Islet of Langerhans (tissue), 1 donor: ENCODE measurements around the gene GPR25.
"Not testable (repeated sequence)": the region's sequence is repeated elsewhere in the genome, so short reads cannot be mapped to it uniquely, and the experiment has no call there.

Experiments
- FAIRE-seq: peaks from one replicate; lab custom pipeline; 2011; peaks lifted over from hg19 to GRCh38; lab: Jason Lieb, UNC

Gene GPR25

DNA sequence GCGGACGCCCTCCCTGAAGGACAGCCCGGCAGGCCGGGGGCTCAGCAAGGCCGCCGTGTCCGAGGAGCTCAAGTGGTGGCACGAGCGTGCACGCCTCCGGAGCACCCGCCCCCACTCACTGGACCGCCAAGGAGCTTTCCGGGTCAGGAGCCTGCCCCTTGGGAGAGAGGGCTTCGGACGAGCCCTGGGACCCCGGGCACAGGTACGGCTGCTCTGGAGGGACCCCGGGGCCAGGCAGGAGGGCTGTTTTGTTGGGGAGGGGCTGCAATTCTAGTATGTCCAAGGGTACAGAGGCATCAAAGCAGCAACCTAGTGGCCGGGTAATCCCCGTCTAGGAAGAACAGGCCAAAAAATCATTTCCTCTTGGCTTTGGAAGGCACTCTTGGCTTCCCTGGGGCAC lies 39.2 kb downstream of the GPR25 start:
- FAIRE-seq = not testable (repeated sequence)

DNA sequence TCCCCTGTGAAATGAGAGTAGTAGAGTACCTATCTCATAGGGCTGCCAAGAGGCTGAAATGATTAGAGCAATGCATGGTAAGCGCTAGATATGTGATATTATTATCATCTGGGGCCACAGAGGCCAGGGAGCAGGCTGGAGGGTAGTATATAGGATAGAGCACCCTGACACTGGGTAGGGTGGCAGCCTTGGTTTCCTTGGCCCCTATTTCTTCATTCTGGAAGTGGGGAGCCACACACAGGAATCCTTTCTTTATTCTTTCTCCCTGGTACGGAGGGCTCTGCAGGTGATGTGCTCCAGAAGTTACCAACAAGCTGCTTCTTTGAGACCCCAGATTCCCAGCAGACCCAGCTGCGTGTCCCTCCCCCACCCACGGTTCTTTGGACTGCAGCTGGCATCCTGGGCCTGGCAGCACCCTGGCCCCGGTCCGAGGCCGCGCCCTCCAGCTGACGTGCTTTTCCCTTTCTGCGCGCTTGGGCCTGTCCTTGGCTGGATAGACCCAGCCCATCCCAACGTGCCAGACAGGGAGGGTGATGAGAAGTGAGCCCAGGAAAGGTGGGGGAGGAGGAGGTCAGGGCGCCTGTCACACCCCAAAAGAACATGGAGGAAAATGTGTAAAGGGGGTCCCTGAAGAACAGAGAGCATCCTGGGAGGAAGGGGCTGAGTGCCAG lies 40.1 kb downstream of the GPR25 start:
- FAIRE-seq = no peak

DNA sequence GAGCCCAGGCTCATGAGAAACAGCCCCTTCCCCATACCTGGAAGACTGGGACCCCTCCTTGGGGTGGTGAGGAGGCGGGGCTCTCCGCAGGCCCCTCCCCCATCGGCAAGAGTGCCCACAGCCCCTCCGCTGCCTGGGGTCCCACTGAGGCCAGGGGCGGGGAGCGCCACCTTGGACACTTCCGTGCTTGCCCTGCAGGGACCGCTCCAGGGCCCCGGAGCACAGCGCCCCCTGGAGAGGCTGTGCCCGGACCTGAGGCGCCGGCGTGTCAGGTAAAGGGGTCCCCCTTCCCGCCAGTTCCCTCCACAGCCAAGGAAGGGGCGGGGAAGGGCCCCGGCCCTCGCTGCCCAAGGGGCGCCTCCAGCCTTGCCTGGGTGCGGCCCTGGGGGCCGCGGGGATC lies 43.4 kb downstream of the GPR25 start:
- FAIRE-seq = no peak

DNA sequence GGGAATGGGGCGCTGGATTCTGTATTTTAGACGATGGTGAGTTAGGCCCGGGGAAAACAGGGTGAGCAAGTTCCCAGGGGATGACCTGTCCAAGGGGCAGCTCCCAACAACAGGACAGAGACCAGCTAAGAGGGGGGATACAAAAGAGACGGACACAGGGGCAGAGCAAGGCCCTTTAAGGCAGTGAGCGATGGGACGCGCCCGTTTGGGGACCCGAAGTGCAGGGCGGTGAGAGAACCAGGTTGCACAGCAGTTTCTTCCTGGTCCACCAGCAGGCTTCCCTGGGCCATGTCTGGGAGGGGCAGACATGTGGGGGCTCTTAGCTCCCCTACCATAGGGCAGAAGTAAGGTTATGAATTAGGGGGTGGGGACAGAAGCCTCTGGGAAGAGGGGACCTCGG lies 43.9 kb downstream of the GPR25 start:
- no peak for FAIRE-seq

DNA sequence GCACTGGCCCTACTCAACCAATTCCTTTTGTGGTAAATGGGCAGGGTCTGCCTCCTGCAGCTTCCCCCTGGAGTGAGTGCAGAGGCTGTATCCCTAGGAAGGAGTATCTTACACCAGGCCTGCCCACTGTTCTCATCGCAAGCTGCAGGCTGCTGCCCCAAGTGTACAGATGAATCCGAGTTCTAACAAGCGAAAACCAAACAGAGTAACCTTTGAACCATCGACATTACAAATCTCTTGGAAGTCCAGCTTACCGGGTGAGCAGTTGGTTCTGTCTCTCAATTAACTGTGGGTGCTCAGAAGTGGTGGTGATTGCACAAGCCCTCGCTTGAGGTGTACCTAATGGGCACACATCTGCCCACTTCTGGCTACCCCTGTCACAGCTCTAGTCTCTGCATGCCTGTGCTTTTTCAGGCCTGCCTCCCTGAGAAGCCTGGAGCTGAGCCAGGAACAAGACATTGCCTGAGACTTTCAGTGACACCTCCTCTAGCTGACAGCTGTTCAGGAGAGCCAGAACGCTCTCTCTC lies 44.6 kb downstream of the GPR25 start:
- no peak for FAIRE-seq

DNA sequence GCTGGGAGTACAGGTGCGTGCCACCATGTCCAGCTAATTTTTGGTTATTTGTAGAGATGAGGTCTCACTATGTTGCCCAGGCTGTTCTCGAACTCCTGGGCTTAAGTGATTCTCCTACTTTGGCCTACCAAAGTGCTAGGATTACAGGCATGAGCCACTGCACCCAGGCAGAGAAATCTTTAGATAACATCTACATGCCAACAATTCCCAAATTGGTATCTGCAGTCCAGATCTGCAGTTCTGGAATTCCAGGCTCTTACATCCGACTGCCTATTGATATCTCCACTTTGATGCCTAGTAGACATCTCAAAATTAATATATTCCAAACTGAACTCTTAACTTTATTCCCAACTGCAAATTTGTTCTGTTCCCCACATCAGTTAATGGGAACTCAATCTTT lies 45.2 kb downstream of the GPR25 start:
- no peak for FAIRE-seq

DNA sequence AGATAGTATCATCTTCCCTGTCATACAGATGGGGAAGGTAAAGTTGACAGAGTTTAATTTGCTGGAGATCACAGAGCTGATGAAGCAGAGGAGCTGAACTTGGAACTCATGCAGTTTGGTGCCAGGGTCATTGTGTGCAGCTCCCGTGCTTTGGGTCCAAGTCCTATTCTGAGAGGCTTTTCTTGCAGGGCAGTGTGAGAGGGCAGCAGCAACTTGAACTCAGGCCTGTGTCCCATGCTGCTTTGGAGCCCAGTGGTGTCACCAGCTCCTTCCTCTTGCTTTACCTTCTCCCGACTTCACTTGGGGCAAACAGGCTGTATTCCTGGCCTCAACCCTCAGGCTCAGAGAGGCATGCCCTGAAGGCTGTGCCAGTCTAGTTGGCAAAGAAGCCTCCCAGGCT lies 46.6 kb downstream of the GPR25 start:
- FAIRE-seq = no peak

DNA sequence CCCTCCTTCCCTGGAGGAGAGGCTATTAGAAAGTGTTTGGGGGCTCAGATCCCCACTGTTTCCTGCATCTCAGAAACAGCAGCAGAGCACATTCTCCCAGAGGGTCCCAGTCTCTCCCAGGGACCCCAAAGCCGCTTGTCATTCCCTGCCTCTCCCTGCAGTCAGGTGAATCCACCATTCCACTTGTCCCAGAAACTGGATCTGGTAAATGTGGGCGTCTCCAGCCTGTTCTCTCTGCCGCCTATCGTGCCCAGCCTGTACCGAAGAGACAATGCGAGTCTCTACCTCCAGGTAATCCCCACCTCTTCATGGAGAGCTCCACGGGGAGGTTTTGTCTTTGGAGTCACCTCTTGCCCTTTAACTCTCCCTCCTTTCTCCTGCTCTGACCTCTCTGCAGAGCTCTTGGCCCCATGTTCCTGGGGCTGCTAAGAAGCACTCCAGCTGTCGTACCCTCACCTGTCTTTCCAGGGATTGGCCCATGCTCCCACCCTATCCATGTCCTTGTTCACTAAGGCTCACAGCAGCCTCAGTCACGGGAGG lies 48.9 kb downstream of the GPR25 start:
- FAIRE-seq = no peak

DNA sequence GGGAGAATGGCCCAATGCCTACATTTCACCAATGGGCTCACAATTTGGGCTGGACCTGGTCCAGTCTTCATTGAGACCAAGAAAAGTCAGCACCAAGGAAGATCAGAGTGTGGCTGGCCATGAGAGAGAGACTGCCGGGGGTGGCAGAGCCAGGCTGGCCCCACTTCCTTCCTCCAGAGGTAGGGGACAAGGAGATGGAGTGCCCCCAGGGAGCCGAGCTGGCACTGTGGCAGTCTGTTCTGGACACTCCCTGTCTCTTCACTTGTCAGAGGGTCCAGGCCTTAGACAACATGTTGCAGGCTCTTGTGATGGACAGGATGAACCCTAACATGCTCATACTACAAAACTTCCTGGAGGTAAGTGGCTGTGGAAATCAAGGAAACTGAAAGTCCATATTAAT lies 49.6 kb downstream of the GPR25 start:
- FAIRE-seq = no peak

DNA sequence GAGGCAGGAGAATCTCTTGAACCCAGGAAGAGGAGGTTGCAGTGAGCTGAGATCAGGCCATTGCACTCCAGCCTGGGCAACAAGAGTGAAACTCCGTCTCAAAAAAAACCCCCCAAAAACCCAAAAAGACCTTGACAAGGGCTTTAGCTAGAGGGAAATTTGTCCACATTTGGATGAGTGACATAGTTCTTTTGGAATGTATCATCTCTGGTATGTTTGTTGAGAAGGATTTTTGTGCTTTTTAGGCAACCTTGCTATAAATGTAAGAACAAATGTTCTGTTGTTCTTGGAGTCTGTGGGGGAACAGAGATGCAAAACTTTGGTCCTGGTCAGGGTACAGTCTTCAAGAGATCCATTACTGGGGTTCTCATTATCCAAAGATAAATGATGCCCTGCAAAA lies 50.8 kb downstream of the GPR25 start:
- FAIRE-seq = no peak
